T-cell (primary cell): ENCODE measurements around the gene EYA4. TPM values are rescaled to one million over a fixed set of nuclear protein-coding genes. Genes with fewer than 3 reads are reported as not detected.

Source experiments
- ATAC-seq, 4 experiments: fragments of 200-7000 bp in 3 of 4; fragments of 150-1000 bp in 1 of 4; cut with Tn5 transposase; replicated peaks in 1 of 4; 1 replicate in 3 of 4; 2 replicates in 1 of 4; pipeline ENCODE4 v1.10.0; 2021; ENCODE audit warnings: moderate library complexity in 3 of 4, mild to moderate bottlenecking in 2 of 4, moderate number of reproducible peaks in 1 of 4
- CTCF ChIA-PET, 2 donors: fragments of 300-600 bp; sonication (Branson Sonifier 250); formaldehyde crosslinking; loops; one replicate each; lab custom pipeline; 2022; ENCODE audit warnings: antibody characterized with exemption in 2 of 2; lab: Charles Lee
- POLR2A ChIA-PET, 2 donors: fragments of 300-600 bp; sonication (Branson Sonifier 250); formaldehyde crosslinking; loops; one replicate each; lab custom pipeline; 2022; ENCODE audit warnings: antibody characterized with exemption in 2 of 2; lab: Charles Lee
- DNase-seq, 35 experiments: peaks; one replicate each; pipeline versions ENCODE4 v3.0.0 to v3.0.0-alpha.2; 2013 to 2023
- H3K27ac ChIP-seq: one replicate; pipeline ENCODE4 v1.5.1; 2013; ENCODE audit warnings: low read length
- H3K27me3 ChIP-seq, 2 experiments: replicated peaks in 1 of 2; 1 replicate in 1 of 2; 2 replicates in 1 of 2; pipeline versions ENCODE4 v1.6.1 to v1.7.0; 2013; ENCODE audit warnings: low read length in 1 of 2, mixed read lengths in 1 of 2; ENCODE audit not compliant: control insufficient read depth in 2 of 2, insufficient read depth in 2 of 2; ENCODE audit errors: extremely low read depth in 1 of 2
- H3K36me3 ChIP-seq, 2 donors: 1 replicate in 1 of 2; 2 replicates in 1 of 2; pipeline versions ENCODE4 v1.6.1 to v1.7.0; 2013; ENCODE audit warnings: low read length in 1 of 2; ENCODE audit not compliant: control insufficient read depth in 2 of 2, insufficient read depth in 1 of 2; ENCODE audit errors: extremely low read depth in 1 of 2
- H3K4me1 ChIP-seq, 2 experiments: 1 replicate in 1 of 2; 2 replicates in 1 of 2; pipeline versions ENCODE4 v1.6.1 to v1.7.0; 2013; ENCODE audit warnings: low read length in 2 of 2, mixed read lengths in 1 of 2; ENCODE audit not compliant: insufficient read depth in 2 of 2, control insufficient read depth in 1 of 2; ENCODE audit errors: extremely low read depth in 1 of 2
- H3K4me3 ChIP-seq, 2 donors: 1 replicate in 1 of 2; 2 replicates in 1 of 2; pipeline versions ENCODE4 v1.5.1 to v1.7.0; 2013; ENCODE audit warnings: mild to moderate bottlenecking in 2 of 2, low read length in 1 of 2, moderate library complexity in 1 of 2; ENCODE audit not compliant: control insufficient read depth in 1 of 2; ENCODE audit errors: extremely low read depth in 1 of 2
- H3K9me3 ChIP-seq: 2 replicates; pipeline ENCODE4 v1.7.0; 2013
- H3K27ac Mint-ChIP-seq, 2 donors: one replicate each; pipeline ENCODE4 v1.8.0; 2020 to 2021; ENCODE audit warnings: mild to moderate bottlenecking in 2 of 2, mixed read lengths in 2 of 2
- H3K27me3 Mint-ChIP-seq, 2 donors: one replicate each; pipeline ENCODE4 v1.8.0; 2021 to 2022; ENCODE audit warnings: mixed read lengths in 2 of 2
- H3K36me3 Mint-ChIP-seq: one replicate; pipeline ENCODE4 v1.8.0; 2021; ENCODE audit warnings: mixed read lengths
- H3K4me1 Mint-ChIP-seq, 3 donors: one replicate each; pipeline ENCODE4 v1.8.0; 2020 to 2022; ENCODE audit warnings: mixed read lengths in 3 of 3, mild to moderate bottlenecking in 1 of 3
- H3K4me3 Mint-ChIP-seq, 3 donors: one replicate each; pipeline ENCODE4 v1.8.0; 2020 to 2022; ENCODE audit warnings: mild to moderate bottlenecking in 3 of 3, mixed read lengths in 3 of 3, moderate library complexity in 3 of 3
- H3K9me3 Mint-ChIP-seq, 3 donors: one replicate each; pipeline ENCODE4 v1.8.0; 2020 to 2022; ENCODE audit warnings: mixed read lengths in 3 of 3
- WGBS: methylation state at CpG from one replicate; pipeline ENCODE4 v1.1.5; 2013; ENCODE audit warnings: missing lambda C conversion rate; ENCODE audit not compliant: insufficient coverage; 5-methylcytosine and 5-hydroxymethylcytosine counted together
- total RNA-seq, 35 experiments: library from RNA in 6 of 35; stranded (reverse) in 6 of 35; fragments of 120-200 nt in 1 of 35; gene quantifications; one replicate each; pipeline versions ENCODE4 v1.2.1 to v1.2.4 and lab custom pipeline; 2013 to 2026

EYA4 gene
- total RNA-seq, 5 donors from 2014 or later (not counting 1 experiment from before 2014, with no cell fraction given): 0.22 TPM; not detected in 4

- Histone ChIP-seq H3K36me3 (no peaks in the 10 kb centered on the region), H3K27ac (no peak overlapping the region), H3K4me1 (no peaks in the 10 kb centered on the region), H3K27me3 (no peaks in the 10 kb centered on the region), H3K4me3 (no peak overlapping the region), H3K9me3 (no peaks in the 10 kb centered on the region)
- Mint-ChIP-seq H3K9me3 (no peaks in the 10 kb centered on the region), H3K4me3 (no peak overlapping the region), H3K36me3 (no peaks in the 10 kb centered on the region), H3K27me3 (peaks cover 0 to 2% of the 10 kb centered on the region in 2 donors), H3K27ac (no peak overlapping the region), H3K4me1 (no peaks in the 10 kb centered on the region)
- CTCF ChIA-PET: no interaction called here
- 78% methylated on average over 3 of the region's 3 CpGs for WGBS
- POLR2A ChIA-PET: no interaction called here
- DNase-seq (no peak), ATAC-seq (no peak)
Observed at GRCh38 chr6:133504761-133505160, 263.6 kb downstream of the EYA4 start.

- Histone ChIP-seq H3K9me3 (no peaks in the 10 kb centered on the region), H3K4me3 (no peak overlapping the region), H3K27ac (no peak overlapping the region), H3K27me3 (no peaks in the 10 kb centered on the region), H3K36me3 (no peaks in the 10 kb centered on the region), H3K4me1 (no peaks in the 10 kb centered on the region)
- no peaks in the 10 kb centered on the region for H3K36me3 Mint-ChIP-seq
- no peak for ATAC-seq
- H3K4me3 Mint-ChIP-seq: no peak overlapping the region
- peaks cover 2% of the 10 kb centered on the region in 2 donors for H3K27me3 Mint-ChIP-seq
- no peak overlapping the region for H3K27ac Mint-ChIP-seq
- H3K4me1 Mint-ChIP-seq: no peaks in the 10 kb centered on the region
- POLR2A ChIA-PET: no interaction called here
- no CpG with 5 or more reads among the region's 3 CpGs for WGBS
- DNase-seq: no peak
- no peaks in the 10 kb centered on the region for H3K9me3 Mint-ChIP-seq
- CTCF ChIA-PET: no interaction called here
Observed at GRCh38 chr6:133505681-133506080, 264.5 kb downstream of the EYA4 start.

GRCh38 chr6:133512410-133513016 lies 271.4 kb downstream of the EYA4 start:
- peaks cover 3 to 11% of the 10 kb centered on the region in 2 donors for H3K27me3 Mint-ChIP-seq
- CTCF ChIA-PET: no interaction called here
- H3K4me1 Mint-ChIP-seq: no peaks in the 10 kb centered on the region
- no peak overlapping the region for H3K4me3 ChIP-seq
- no peaks in the 10 kb centered on the region for H3K9me3 Mint-ChIP-seq
- H3K36me3 Mint-ChIP-seq: no peaks in the 10 kb centered on the region
- H3K27ac ChIP-seq: no peak overlapping the region
- no peak overlapping the region for H3K4me3 Mint-ChIP-seq
- no peaks in the 10 kb centered on the region for H3K4me1 ChIP-seq
- H3K9me3 ChIP-seq: no peaks in the 10 kb centered on the region
- WGBS: 17% methylated on average over 1 of the region's 4 CpGs
- H3K27ac Mint-ChIP-seq: no peak overlapping the region
- no peaks in the 10 kb centered on the region for H3K27me3 ChIP-seq
- POLR2A ChIA-PET: no interaction called here
- peak in 7 of 35 experiments; percentile 1 to 35 (median 2) for DNase-seq
- H3K36me3 ChIP-seq: no peaks in the 10 kb centered on the region
- no peak for ATAC-seq

- Histone ChIP-seq H3K4me1 (no peaks in the 10 kb centered on the region), H3K9me3 (no peaks in the 10 kb centered on the region), H3K4me3 (no peak overlapping the region), H3K27me3 (no peaks in the 10 kb centered on the region), H3K36me3 (no peaks in the 10 kb centered on the region), H3K27ac (no peak overlapping the region)
- Mint-ChIP-seq H3K27ac (no peak overlapping the region), H3K36me3 (no peaks in the 10 kb centered on the region), H3K4me3 (no peak overlapping the region), H3K9me3 (peaks cover 0 to 4% (median 0%) of the 10 kb centered on the region in 3 donors), H3K27me3 (peaks cover 0 to 4% of the 10 kb centered on the region in 2 donors), H3K4me1 (no peaks in the 10 kb centered on the region)
- ATAC-seq (no peak), DNase-seq (no peak)
- WGBS: no CpG with 5 or more reads among the region's 1 CpG
- POLR2A ChIA-PET: no interaction called here
- CTCF ChIA-PET: no interaction called here
Observed at GRCh38 chr6:133523816-133524215, 282.7 kb downstream of the EYA4 start.

- DNase-seq: no peak
- H3K4me3 Mint-ChIP-seq: no peak overlapping the region
- CTCF ChIA-PET: no interaction called here
- Histone ChIP-seq H3K27me3 (no peaks in the 10 kb centered on the region), H3K9me3 (no peaks in the 10 kb centered on the region), H3K27ac (no peak overlapping the region), H3K4me1 (no peaks in the 10 kb centered on the region), H3K4me3 (no peak overlapping the region), H3K36me3 (no peaks in the 10 kb centered on the region)
- peaks cover 0 to 4% (median 0%) of the 10 kb centered on the region in 3 donors for H3K9me3 Mint-ChIP-seq
- WGBS: 91% methylated on average over 4 of the region's 5 CpGs
- H3K27me3 Mint-ChIP-seq: peaks cover 0 to 4% of the 10 kb centered on the region in 2 donors
- no peaks in the 10 kb centered on the region for H3K36me3 Mint-ChIP-seq
- no peaks in the 10 kb centered on the region for H3K4me1 Mint-ChIP-seq
- POLR2A ChIA-PET: no interaction called here
- ATAC-seq: no peak
- H3K27ac Mint-ChIP-seq: no peak overlapping the region
Observed at GRCh38 chr6:133526436-133526835, 285.3 kb downstream of the EYA4 start.

- H3K27me3 Mint-ChIP-seq: peaks cover 0 to 6% of the 10 kb centered on the region in 2 donors
- ChIA-PET POLR2A (no interaction called here), CTCF (no interaction called here)
- no peak for DNase-seq
- peaks cover 0 to 4% (median 0%) of the 10 kb centered on the region in 3 donors for H3K9me3 Mint-ChIP-seq
- WGBS: 50% methylated on average over 1 of the region's 2 CpGs
- Histone ChIP-seq H3K27ac (no peak overlapping the region), H3K4me3 (no peak overlapping the region), H3K27me3 (no peaks in the 10 kb centered on the region), H3K36me3 (no peaks in the 10 kb centered on the region), H3K4me1 (no peaks in the 10 kb centered on the region), H3K9me3 (no peaks in the 10 kb centered on the region)
- no peak overlapping the region for H3K27ac Mint-ChIP-seq
- H3K4me1 Mint-ChIP-seq: no peaks in the 10 kb centered on the region
- no peak for ATAC-seq
- H3K4me3 Mint-ChIP-seq: no peak overlapping the region
- no peaks in the 10 kb centered on the region for H3K36me3 Mint-ChIP-seq
Observed at GRCh38 chr6:133528566-133528965, 287.4 kb downstream of the EYA4 start.

- Histone ChIP-seq H3K36me3 (no peaks in the 10 kb centered on the region), H3K27ac (no peak overlapping the region), H3K4me3 (no peak overlapping the region), H3K9me3 (no peaks in the 10 kb centered on the region), H3K27me3 (no peaks in the 10 kb centered on the region), H3K4me1 (no peaks in the 10 kb centered on the region)
- Mint-ChIP-seq H3K9me3 (no peaks in the 10 kb centered on the region), H3K4me1 (no peaks in the 10 kb centered on the region), H3K27me3 (peaks cover 0 to 13% of the 10 kb centered on the region in 2 donors), H3K27ac (no peak overlapping the region), H3K4me3 (no peak overlapping the region), H3K36me3 (no peaks in the 10 kb centered on the region)
- ChIA-PET CTCF (no interaction called here), POLR2A (no interaction called here)
- ATAC-seq (no peak), DNase-seq (no peak)
- WGBS: 59% methylated on average over 7 of the region's 7 CpGs
Observed at GRCh38 chr6:133532908-133533307, 291.8 kb downstream of the EYA4 start.
